ENCODE measurements around the gene ORAI1.
A peak's percentile ranks its signal among the peaks of the same experiment; 100 is the strongest.
"Not testable (repeated sequence)": the region's sequence is repeated elsewhere in the genome, so short reads cannot be mapped to it uniquely, and the experiment has no call there.

Gene ORAI1

GRCh38 chr12:121603581-121603980 lies 22.7 kb upstream of the ORAI1 start:
- DNase-seq (ENCODE audit: low read depth, low spot score) = no peak

- DNase-seq (ENCODE audit: low read depth, low spot score) = no peak
Observed at GRCh38 chr12:121608301-121608700, 18.0 kb upstream of the ORAI1 start.

GRCh38 chr12:121610239-121611149 lies 15.8 kb upstream of the ORAI1 start:
- DNase-seq (ENCODE audit: low read depth, low spot score) = no peak

- DNase-seq (ENCODE audit: low read depth, low spot score) = no peak
Observed at GRCh38 chr12:121611306-121611705, 15.0 kb upstream of the ORAI1 start.

GRCh38 chr12:121613462-121613861 lies 12.9 kb upstream of the ORAI1 start:
- DNase-seq (ENCODE audit: low read depth, low spot score) = no peak

GRCh38 chr12:121614872-121615467 lies 11.4 kb upstream of the ORAI1 start:
- no peak for DNase-seq (ENCODE audit: low read depth, low spot score)

GRCh38 chr12:121618659-121619233 lies 7.6 kb upstream of the ORAI1 start:
- DNase-seq (ENCODE audit: low read depth, low spot score) = no peak

- no peak for DNase-seq (ENCODE audit: low read depth, low spot score)
Observed at GRCh38 chr12:121620333-121620891, 5.9 kb upstream of the ORAI1 start.

- peak; percentile 83 for DNase-seq (ENCODE audit: low read depth, low spot score)
Observed at GRCh38 chr12:121626853-121627640, 717 bp downstream of the ORAI1 start.

GRCh38 chr12:121628037-121628436 lies 1.7 kb downstream of the ORAI1 start:
- DNase-seq (ENCODE audit: low read depth, low spot score) = no peak

GRCh38 chr12:121628536-121628935 lies 2.2 kb downstream of the ORAI1 start:
- DNase-seq (ENCODE audit: low read depth, low spot score) = no peak

- no peak for DNase-seq (ENCODE audit: low read depth, low spot score)
Observed at GRCh38 chr12:121630791-121631355, 4.5 kb downstream of the ORAI1 start.

- no peak for DNase-seq (ENCODE audit: low read depth, low spot score)
Observed at GRCh38 chr12:121632069-121632970, 6.0 kb downstream of the ORAI1 start.

- not testable (repeated sequence) for DNase-seq (ENCODE audit: low read depth, low spot score)
Observed at GRCh38 chr12:121633833-121634196, 7.5 kb downstream of the ORAI1 start.

GRCh38 chr12:121634836-121635235 lies 8.5 kb downstream of the ORAI1 start:
- DNase-seq (ENCODE audit: low read depth, low spot score) = no peak

- no peak for DNase-seq (ENCODE audit: low read depth, low spot score)
Observed at GRCh38 chr12:121637231-121637914, 11.0 kb downstream of the ORAI1 start.

GRCh38 chr12:121638298-121639202 lies 12.2 kb downstream of the ORAI1 start:
- no peak for DNase-seq (ENCODE audit: low read depth, low spot score)

- DNase-seq (ENCODE audit: low read depth, low spot score) = no peak
Observed at GRCh38 chr12:121641343-121641630, 15.0 kb downstream of the ORAI1 start.
